Fibroblast of gingiva (primary cell): Measurements from ENCODE around the gene MUC15.
"Not testable (repeated sequence)": the region's sequence is repeated elsewhere in the genome, so short reads cannot be mapped to it uniquely, and the experiment has no call there.

Experiments
- DNase-seq: peaks from one replicate; pipeline ENCODE4 v3.0.0-alpha.2; 2011; ENCODE audit warnings: low read depth

The MUC15 gene

DNA sequence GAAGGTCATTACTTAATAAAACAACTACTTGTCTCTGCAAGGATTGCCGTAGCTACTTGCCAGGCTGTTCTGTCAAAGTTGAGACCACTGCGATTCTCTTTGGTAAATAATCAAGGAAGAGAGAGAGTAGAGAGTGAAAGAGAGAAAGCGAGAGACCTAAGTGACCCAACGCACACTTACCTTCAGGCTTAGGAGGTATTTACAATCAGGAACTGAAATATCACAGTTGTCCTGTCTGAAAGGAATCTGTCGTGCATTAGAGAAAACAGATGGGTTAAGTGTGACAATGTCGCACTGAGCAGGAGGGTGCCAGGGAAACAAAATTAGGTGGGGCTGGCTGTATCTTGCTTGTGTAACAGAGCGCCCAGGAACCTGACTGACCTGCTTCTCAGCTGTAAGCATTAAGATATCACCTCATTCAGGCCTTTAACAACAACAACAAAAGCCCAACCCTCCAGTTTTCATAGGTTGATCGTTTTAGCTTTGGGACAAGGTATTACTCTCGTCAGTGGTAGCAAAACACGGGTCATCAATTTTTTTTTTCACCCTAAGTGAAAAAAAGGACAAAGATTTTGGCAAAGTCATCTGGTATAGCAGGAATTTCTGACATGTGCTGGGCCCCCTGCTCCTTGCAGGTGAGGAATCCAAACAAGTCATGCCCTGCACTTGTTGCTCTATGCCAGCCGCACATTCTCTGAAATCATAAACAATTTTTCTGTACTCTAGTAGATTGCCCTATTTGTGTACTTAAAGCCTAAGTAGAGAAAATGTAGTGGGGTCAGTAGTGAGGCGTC is at the start of gene MUC15:
Gene MUC15 (minus strand): TSS at position 403 of the 794 bp plus-strand sequence. CDS start 5,169 bp downstream, outside the sequence.
- DNase-seq: no peak

DNA sequence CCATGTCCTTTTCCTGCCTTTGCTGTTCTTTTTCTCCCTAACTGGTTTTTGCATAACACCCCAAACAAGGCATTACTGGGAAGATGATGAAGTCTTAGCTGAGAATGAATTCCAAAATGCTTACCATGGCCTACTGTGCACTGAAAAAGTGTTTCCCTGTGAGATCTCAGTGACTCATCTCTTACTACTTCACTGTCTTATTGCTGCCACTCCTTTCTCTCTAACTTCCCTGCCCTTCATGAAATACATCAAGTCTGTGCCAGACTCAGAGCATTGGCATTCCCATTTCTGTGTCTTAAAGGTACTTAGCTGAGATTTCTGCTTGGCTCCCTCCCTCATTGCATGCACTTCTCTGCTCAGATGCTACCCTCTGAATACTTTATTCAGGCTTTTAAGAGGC is 49.1 kb upstream of the MUC15 start:
- peak; percentile 76 for DNase-seq

DNA sequence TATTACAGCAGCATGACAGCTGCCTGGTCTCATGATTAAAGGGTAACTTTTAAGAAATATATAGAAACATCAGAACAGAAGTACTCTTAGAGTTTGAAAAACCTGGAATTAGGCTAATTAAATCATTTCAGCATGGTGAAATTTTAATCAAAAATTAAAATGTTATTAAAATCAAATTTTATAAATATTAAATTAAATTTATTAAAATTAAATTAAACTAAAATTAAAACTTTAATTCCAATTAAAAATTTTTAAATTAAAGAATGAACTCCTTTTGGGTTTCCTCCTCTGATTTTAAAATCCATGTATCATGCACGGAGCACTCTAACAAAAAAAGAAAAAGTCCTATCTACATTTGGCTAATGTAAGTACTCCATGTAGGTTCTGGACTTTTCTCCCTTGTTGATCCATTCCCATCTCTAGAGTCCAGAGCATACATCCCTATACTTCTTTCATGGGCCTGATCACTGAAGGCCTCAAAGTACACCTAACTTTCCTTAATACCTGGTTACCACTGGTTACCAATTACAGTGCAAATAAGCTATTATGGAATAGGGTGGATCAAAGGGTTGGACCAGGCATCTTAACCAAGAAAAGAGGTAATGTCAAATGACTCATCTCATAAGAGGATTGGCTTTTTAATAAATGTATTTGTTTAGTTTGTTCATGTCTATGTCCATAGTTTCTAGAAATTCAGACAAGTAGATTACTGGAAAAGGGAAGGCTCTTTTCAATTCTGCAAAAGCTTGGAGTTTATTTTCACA is 48.4 kb upstream of the MUC15 start:
- no peak for DNase-seq

GRCh38 chr11:26618441-26618840 is 46.4 kb upstream of the MUC15 start:
- no peak for DNase-seq

GRCh38 chr11:26613759-26614158 is 41.7 kb upstream of the MUC15 start:
- no peak for DNase-seq

DNA sequence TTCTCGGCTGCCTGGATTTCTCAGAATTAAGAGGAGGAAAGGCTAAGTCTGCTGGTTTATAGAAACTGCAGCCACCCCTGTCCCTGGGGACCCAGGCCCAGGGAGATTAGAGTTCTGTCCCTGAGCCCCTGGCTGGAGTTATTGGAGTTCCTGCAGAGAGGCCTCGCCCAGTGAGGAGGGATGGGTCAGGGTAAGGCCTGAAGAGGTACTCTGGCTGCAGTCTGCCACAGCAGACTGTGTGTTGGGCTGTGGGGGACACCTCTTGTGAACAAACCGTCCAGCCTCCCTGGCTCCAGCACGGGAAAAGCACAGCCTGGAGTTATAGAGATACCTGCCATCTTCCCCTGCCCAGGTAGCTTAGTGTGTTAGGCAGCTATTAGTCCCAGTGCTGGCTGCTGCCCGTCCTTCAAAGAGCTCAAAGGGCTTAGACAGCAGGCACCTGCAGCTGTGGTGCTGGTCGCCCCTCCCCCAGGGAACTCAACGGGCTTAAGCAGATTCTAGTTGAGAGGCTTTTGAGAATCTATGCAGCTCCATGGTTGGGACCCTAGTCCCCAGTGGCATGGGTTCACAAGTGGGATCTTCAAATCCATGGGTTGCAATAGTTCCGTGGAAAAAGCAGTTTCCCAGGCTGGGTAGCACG is 36.6 kb upstream of the MUC15 start:
- no peak for DNase-seq

DNA sequence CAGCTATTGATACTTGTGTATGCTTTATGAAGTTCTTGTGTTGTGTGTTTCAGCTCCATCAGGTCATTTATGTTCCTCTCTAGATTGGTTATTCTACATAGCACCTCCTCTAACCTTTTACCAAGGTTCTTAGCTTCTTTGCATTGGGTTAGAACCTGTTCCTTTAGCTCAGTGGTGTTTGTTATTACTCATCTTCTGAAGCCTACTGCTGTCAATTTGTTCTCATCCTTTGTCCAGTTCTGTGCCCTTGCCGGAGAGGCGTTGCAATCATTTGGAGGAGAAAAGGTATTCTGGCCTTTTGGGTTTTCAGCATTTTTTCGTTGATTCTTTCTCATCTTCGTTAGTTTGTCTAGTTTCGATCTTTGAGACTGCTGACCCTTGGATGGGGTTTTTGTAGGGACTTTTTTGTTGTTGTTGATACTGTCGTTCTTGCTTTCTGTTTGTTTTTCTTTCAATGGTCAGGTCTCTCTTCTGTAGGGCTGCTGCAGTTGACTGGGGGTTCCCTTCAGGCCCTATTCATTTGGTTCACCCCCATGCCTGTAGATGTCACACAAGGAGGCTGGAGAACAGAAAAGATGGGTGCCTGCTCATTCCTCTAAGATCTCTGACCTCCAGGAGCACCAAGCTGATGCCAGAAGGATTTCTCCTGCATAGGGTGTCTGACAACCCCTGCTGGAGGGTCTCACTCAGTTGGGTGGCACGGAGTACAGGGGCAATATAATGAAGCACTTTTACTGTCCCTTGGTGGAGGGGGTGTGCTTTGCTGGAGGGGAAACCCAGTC is 35.9 kb upstream of the MUC15 start:
- no peak for DNase-seq

DNA sequence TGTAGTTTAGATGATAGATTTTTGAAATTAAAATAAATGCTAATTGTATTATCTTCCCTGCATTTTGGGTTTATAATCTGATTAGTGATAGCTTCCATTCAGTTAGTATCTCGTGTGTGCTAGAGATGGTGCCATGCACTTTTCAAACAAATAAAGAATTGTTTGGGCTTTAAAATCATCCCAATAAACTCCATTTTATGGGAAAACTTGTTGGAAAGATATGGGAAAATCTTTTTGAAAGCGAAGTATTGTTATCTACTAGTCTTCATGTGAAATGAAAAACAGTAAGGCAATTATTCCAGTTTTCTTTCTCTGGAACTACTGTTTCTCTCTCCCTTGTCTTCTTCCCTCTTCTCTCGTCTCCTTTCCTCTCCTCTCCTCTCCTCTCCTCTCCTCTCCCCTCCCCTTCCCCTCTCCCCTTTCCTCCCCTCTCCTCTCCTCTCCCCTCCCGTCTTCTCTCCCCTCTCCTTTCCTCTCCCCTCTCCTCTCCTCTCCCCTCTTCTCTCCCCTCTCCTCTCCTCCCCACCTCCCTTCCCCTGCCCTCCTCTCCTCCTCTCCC is 27.9 kb upstream of the MUC15 start:
- DNase-seq: no peak

- DNase-seq: peak; percentile 92
Observed at GRCh38 chr11:26599425-26599824, 27.4 kb upstream of the MUC15 start.

GRCh38 chr11:26597899-26598298 is 25.8 kb upstream of the MUC15 start:
- DNase-seq: no peak

DNA sequence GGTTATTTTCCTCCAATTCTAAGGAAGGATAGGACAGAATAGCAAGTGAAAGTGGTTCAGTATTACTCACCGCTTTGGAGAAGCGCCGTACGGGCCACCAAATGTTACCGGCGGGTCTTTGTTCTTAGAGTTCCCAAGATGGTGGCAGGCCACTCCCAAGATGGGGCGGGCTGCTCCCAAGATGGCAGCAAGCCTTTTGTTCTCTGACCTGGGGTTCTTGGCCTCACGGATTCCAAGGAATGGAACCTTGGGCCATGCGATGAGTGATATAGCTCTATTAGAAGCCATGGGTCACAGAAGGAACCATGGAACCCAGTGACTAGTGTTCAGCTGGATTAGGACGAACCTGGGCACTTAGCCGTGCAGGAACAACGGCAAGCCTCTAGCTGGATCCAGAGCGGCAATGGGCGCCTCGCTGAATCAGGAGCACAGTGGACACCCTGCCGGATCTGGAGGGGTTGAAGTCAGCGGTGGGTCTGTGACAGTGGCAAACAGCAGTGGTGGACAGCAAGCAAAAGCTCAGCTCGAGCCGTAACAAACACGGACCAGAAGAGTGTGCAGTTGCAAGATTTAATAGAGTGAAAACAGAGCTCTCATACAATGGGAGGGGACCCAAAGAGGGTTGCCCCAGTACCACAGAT is 25.1 kb upstream of the MUC15 start:
- DNase-seq: not testable (repeated sequence)

GRCh38 chr11:26595207-26595865 is 23.3 kb upstream of the MUC15 start:
- DNase-seq: not testable (repeated sequence)

GRCh38 chr11:26593691-26594090 is 21.6 kb upstream of the MUC15 start:
- no peak for DNase-seq

- DNase-seq: no peak
Observed at GRCh38 chr11:26587073-26587472, 15.0 kb upstream of the MUC15 start.

- no peak for DNase-seq
Observed at GRCh38 chr11:26584818-26585217, 12.8 kb upstream of the MUC15 start.

DNA sequence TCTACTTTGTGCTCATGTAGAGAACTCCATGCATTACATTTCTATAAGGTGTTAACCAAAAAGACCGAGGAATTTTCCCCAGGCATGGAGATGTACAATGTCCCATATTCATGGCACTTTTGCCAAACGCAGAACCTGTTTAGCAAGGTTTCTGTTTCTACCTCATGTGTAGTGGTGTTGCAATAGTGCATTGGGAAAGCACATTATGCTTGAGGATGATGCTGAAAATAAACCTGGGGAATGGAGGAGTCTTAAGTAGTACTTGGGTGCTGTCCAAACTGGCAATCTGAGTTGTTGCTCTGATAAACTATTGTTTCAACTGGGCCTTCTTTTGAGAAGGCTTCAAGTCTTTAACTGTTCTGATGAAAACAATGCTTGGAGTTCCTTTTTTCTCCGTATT is 11.5 kb upstream of the MUC15 start:
- DNase-seq: peak; percentile 75

- peak; percentile 86 for DNase-seq
Observed at GRCh38 chr11:26580929-26581328, 8.9 kb upstream of the MUC15 start.

GRCh38 chr11:26579683-26580082 is 7.6 kb upstream of the MUC15 start:
- DNase-seq: no peak

- peak; percentile 78 for DNase-seq
Observed at GRCh38 chr11:26578998-26579661, 7.1 kb upstream of the MUC15 start.

- DNase-seq: peak; percentile 29
Observed at GRCh38 chr11:26575946-26576345, 3.9 kb upstream of the MUC15 start.
